ENCODE data around the gene NXNL2. TPM values are rescaled to one million over a fixed set of nuclear protein-coding genes. Genes with fewer than 3 reads are reported as not detected.
A peak's percentile ranks its signal among the peaks of the same experiment; 100 is the strongest.

The NXNL2 gene
- total RNA-seq, 1 donor from 2014 or later = 0.58 TPM

DNA sequence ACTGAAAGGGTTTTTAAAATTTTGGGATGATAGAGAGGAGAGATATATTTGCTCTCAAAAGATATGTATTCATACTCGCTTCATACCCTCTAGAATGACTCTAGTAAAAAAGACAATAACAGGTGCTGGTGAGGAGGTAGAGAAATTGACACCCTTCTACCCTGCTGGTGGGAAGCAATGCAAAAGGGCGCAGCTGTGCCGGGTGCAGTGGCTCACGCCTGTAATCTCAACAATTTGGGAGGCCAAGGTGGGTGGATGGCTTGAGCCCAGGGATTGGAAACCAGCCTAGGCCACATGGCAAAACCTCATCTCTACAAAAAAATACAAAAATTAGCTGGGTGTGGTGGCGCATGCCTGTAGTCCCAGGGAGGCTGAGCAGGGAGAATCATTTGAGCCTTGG is 33.9 kb upstream of the NXNL2 start:
- H3K27ac Mint-ChIP-seq = no peak overlapping the region
- H3K4me3 Mint-ChIP-seq = no peak overlapping the region
- TF ChIP-seq, protein P1, sequence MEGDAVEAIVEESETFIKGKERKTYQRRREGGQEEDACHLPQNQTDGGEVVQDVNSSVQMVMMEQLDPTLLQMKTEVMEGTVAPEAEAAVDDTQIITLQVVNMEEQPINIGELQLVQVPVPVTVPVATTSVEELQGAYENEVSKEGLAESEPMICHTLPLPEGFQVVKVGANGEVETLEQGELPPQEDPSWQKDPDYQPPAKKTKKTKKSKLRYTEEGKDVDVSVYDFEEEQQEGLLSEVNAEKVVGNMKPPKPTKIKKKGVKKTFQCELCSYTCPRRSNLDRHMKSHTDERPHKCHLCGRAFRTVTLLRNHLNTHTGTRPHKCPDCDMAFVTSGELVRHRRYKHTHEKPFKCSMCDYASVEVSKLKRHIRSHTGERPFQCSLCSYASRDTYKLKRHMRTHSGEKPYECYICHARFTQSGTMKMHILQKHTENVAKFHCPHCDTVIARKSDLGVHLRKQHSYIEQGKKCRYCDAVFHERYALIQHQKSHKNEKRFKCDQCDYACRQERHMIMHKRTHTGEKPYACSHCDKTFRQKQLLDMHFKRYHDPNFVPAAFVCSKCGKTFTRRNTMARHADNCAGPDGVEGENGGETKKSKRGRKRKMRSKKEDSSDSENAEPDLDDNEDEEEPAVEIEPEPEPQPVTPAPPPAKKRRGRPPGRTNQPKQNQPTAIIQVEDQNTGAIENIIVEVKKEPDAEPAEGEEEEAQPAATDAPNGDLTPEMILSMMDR (conservative IDR thresholded peaks at IDR 0.05) = no peak
- no peaks in the 10 kb centered on the region for H3K36me3 Mint-ChIP-seq
- no peak for DNase-seq (ENCODE audit: extremely low spot score, unreplicated experiment)
- no peaks in the 10 kb centered on the region for H3K27me3 Mint-ChIP-seq
- peaks cover 16% of the 10 kb centered on the region for H3K4me1 Mint-ChIP-seq (ENCODE audit: unreplicated experiment)
- no peaks in the 10 kb centered on the region for H3K9me3 Mint-ChIP-seq

DNA sequence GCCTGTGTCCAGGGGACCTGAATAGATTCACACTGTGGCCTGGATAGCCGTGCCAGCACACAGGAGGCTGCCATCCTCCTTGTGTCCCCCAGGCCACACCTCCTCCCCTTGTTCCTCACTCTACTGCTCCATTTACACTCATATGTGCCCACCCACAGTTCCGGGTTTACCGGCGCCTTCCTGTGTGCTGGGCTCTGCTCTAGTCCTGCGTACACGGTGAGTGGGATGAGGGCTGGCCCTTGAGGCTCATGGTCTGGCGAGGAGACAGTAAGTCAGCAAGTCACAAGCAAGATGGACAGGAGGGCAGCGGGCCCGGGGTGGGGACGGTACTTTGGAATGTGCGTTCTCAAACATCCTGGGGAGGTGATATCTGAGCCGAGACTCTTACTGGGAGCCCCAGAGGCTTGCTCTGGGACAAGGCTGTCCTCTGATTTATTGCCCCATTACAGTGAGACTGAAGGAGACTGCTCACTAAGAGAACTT is 32.4 kb upstream of the NXNL2 start:
- Mint-ChIP-seq H3K9me3 (no peaks in the 10 kb centered on the region), H3K36me3 (no peaks in the 10 kb centered on the region), H3K27ac (peak overlapping the region; percentile 24), H3K27me3 (no peaks in the 10 kb centered on the region), H3K4me1 (ENCODE audit: unreplicated experiment) (peaks cover 16% of the 10 kb centered on the region), H3K4me3 (no peak overlapping the region)
- TF ChIP-seq, protein P1 (conservative IDR thresholded peaks at IDR 0.05) = no peak
- DNase-seq (ENCODE audit: extremely low spot score, unreplicated experiment) = no peak

DNA sequence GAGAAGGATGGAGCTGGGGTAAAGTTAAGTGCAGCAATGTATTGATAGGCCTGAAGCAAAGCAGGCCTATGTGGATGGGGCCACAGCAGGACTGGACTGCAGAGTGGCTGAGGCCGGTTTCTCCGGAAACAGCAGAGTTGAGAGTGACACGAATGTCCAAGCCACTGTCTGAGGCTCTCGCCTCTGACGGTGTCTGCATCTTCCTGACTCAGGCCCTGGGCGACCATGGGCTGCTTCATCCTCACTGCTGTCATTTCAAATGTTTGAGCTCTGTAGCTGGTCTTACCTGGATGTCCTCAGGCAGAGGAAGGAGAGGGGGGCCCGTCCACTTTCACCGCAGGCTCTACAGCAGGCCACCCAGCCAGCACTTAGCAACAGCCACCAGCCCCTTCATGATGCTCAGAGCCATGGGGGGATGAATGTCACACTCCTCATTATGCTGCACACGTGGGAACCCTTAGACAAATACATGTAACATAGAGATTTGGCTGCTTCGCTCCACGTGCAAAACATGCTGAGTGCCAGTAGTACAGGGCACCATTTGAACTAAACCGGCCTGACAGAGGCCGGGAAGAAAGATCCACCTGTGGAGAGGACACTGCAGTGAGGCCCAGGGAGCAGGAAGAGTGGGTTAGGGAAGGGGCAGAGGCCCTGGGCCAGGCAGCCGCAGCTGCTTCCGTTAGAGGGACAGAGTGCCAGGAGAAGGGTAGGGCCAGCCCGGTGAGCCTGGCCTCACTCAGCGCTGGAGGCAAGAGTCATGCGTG is 31.7 kb upstream of the NXNL2 start:
- no peaks in the 10 kb centered on the region for H3K36me3 Mint-ChIP-seq
- peak overlapping the region; percentile 24 for H3K27ac Mint-ChIP-seq
- H3K27me3 Mint-ChIP-seq = no peaks in the 10 kb centered on the region
- H3K9me3 Mint-ChIP-seq = no peaks in the 10 kb centered on the region
- TF ChIP-seq, protein P1 (conservative IDR thresholded peaks at IDR 0.05) = no peak
- peaks cover 16% of the 10 kb centered on the region for H3K4me1 Mint-ChIP-seq (ENCODE audit: unreplicated experiment)
- DNase-seq (ENCODE audit: extremely low spot score, unreplicated experiment) = no peak
- no peak overlapping the region for H3K4me3 Mint-ChIP-seq

DNA sequence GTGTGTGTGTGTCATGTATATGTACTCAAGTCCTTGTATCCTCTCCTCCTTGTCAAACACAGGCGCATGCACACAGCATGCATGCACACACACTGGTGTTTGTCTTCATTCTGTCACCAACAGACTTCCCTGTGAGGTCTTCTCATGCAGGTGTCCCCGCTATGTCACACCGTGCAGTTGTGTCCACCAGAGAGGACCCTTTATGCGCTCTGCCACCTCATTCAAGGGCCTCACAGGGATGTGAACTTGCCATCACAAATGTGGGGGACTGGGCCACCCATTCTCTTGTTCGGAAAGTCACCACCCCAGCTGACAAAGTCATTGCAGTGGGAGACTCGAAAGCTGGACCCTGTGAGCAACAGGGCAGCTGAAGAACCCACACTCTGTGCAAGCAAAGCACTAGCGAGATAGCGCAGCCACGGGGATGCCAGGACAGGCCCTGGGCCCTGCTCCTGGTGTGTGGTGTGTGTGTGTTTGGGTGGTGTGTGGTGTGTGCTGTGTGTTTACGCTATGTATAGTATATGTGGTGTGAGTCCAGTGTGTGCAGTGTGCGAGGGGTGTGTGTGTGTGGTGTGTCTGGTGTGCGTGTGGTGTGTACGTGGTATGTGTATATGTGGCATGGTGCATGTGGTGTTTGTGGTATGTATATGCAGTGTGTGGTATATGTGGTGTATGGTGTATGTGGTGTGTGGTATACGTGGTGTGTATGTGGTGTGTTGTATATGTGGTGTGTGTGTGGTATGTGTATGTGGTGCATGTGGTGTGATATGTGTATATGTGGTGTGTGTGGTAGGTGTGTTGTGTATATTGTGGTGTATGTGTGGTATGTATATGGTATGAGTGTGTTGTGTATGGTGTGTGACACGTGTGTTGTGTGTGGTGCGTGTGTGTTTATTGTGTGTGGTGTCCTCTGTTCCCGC is 30.9 kb upstream of the NXNL2 start:
- Mint-ChIP-seq H3K9me3 (no peaks in the 10 kb centered on the region), H3K36me3 (no peaks in the 10 kb centered on the region), H3K4me1 (ENCODE audit: unreplicated experiment) (peaks cover 16% of the 10 kb centered on the region), H3K27me3 (no peaks in the 10 kb centered on the region), H3K4me3 (no peak overlapping the region), H3K27ac (no peak overlapping the region)
- no peak for DNase-seq (ENCODE audit: extremely low spot score, unreplicated experiment)
- TF ChIP-seq, protein P1 (conservative IDR thresholded peaks at IDR 0.05) = no peak

DNA sequence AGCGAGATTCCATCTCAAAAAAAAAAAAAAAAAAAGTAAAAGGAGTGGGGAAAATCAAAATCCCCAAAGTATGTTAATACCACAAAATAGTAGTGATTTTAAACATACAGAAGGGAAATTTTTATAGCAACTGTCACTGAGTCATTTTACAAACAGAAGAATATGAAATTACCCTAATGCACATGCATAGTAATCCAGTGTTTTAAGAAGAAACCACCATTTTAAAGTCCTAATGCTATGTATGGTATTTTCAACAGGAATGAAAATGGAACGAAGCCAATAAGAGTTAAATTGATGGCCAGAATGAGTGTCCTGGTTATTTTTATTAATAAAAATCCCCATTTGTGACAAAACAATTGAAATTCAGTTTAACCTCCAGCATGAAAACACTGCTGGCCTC is 26.7 kb upstream of the NXNL2 start:
- Mint-ChIP-seq H3K4me3 (no peak overlapping the region), H3K36me3 (no peaks in the 10 kb centered on the region), H3K27me3 (no peaks in the 10 kb centered on the region), H3K9me3 (no peaks in the 10 kb centered on the region), H3K4me1 (ENCODE audit: unreplicated experiment) (peaks cover 11% of the 10 kb centered on the region), H3K27ac (no peak overlapping the region)
- TF ChIP-seq, protein P1 (conservative IDR thresholded peaks at IDR 0.05) = no peak
- DNase-seq (ENCODE audit: extremely low spot score, unreplicated experiment) = no peak
